Effector CD8-positive, alpha-beta T cell (primary cell): ENCODE measurements around the gene STPG1.

Source experiments
- DNase-seq: peaks from one replicate; lab custom pipeline; 2025; lab: John Stamatoyannopoulos, UW

Gene STPG1

DNA sequence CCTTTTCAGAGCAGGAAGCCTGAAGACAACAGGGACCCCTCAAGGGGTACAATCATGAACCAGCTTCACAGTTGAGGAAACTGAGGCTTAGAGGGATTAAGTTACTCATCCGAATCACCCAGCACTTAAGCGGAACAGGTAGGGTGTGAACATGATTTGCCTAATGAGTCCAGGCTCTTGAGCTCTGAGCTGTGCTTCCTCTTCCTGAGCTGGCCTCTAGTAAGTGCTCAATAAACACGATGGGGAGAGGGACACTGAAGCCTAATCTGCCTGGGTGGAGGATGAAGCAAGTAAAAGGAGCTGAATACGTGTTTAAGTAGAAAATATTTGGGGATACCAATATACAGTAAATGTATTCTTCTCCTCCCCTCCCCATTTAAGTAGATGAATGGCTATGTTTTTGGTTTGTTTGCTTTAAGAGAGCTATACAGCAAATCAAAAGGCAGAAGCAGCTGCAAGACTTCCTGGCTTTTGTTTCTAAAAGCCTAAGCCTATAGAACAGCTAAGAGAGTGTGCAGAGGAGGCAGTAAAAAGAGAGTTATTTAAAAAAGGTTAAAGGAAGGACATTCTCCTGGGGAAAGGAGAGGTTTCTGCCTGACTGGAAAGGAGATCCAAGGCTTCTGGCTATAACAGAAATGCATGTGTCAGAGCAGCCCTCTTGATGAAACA is 20.5 kb downstream of the STPG1 start:
- no peak for DNase-seq

DNA sequence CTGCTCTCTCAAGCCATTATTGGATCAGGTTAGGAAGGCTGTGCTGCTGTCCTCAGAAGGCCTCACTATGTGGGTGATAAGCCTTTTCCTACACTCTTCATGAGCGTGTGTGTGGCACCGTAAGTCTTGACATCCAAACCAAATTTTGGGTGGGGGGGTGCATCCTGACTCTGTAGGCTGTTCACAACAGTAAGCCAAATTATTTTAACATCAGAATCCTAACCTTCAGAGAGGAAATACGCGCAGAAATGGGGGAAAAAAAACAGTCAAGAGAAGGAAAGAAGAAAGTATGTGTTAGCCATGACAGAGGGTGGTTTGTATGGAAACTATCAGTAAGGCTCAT is 21.0 kb downstream of the STPG1 start:
- no peak for DNase-seq

DNA sequence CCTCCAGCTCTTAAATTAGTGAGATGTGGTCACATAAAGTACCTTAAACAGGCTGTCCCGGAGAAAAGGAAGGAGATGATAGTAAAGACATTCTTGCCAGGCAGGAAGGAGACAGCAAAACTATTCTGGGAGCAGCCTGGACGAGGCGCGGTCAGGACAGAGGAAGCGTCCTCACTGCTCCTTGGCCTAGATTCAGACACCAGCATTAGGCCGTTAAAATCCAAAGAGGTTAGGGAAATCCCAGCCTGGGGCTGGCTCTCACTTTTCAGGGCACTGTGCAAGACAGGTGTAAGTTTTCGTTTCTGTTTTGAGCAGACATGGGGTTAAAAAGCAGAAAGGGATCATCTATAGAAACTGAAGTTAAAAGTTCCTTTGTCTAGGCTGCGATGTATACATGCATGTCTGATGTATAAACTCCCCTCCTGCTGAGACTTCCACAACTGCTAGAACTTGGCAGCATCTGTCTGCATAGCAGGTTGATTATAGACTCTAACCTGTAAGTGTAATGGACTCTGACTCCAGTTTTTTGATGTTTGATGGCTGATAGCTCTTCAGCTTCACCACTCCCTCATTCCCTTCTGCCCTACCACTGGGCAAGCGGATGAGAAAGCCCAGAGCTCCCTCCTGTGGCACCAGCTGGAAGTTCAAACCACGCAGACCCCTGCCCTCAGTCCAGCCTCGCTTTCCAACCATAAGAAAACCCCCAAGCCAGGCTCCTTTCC is 21.5 kb downstream of the STPG1 start:
- DNase-seq = peak; percentile 13

DNA sequence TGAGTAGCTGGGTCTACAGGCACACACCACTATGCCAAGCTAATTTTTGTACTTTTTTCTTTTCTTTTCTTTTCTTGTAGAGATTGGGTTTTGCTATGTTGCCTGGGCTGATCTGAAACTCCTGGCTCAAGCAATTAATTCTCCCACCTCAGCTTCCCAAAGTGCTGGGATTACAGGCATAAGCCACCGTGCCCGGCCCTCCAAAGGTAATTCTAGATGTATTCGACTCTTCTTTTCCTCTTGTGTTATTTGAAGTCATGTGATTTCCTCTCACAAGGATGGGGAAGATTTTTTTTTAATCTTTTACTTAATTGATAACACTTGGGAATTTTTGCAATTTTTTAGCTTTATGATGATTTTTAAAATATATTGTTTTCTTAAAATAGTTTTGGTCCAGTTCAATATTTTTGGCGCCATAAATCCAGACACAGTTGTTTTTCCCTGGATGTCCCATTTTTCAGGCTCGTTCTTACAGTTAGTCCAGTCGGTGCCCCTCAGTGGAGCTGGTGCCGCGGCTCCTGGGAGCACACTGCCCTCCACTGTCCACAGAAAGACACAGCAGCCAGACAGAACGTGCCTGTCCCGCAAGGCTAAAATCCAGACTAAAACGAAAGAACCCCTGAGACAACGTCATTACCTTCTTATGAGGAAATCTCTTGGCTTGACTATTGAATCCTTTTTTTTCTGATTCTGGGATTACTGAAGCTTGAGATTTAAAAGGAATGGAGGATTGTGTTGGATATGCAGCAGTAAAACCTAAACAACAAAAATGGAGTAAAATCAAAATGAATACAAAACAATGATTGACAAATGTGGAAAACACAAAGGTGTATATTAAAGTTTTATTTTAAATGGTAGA is 22.4 kb downstream of the STPG1 start:
- DNase-seq = peak; percentile 46

DNA sequence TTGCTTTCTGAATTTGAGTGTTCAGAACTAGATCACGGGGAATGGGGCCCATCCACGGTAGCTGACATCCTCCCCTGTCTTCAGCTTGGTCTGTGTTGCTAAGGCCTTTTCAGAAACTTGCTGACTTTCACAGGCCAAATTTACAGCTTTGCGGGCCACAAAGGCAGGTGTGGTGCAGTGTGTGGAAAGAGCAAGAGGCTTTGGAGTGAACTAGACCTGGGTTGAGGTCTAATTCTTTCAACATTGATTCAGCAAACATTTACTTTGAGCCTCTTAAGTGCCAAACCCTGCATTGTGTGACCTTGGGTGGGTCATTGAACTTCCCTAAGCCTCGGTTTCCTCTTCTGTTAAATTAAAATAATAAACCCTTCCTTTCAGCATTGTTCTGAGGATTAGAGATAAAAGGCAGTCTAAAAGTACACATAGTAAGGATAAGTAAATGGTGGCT is 24.3 kb downstream of the STPG1 start:
- DNase-seq = no peak

DNA sequence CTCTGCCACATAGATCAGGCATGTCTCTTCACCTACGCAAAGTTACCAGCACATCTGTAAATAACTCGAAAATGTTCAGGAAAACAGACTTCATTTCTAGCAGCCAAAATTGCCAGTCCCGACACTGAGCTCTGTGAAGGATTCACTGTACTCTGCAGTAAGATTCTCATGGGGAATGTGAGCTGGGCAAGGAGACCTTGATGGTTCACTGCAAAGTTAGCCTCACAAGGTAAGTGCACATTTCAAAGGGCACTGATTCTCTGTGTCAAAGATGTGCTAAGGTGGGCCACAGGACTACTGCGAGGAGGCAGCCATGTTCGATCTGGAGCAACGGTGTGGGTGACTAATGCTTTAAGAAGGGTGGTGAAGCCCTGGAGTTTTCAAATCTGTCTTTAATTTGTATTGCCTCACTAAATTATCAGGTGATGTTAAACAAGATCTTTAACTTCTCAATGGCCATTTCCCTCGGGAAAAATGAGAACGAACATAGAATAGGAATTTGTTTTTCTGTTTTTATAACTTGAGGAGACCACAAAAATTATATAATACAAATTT is 25.2 kb downstream of the STPG1 start:
- no peak for DNase-seq

DNA sequence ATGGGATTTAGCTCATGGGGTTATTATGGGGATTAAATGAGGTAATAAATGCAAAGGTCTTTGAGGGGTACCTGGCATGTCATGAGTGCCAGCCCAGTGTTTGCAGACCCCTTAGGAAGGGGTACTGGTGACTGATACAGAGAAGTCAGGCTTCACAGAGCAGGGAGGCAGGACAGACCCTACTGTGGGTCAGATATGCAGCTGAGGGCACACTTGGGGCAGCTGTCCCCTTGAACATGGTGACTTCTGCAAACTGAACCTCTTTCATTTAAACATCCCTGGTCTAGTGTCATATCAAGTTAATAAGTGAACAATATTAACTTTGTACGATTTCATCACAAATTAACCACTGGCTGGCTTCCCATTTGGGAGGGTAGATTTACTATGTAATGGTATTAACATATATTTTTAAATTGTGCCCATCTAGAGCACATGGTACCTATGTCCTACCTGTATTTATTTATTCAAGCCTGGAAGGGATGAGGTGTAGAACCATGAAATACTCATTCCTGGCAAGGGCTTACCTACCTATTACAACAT is 25.9 kb downstream of the STPG1 start:
- no peak for DNase-seq

DNA sequence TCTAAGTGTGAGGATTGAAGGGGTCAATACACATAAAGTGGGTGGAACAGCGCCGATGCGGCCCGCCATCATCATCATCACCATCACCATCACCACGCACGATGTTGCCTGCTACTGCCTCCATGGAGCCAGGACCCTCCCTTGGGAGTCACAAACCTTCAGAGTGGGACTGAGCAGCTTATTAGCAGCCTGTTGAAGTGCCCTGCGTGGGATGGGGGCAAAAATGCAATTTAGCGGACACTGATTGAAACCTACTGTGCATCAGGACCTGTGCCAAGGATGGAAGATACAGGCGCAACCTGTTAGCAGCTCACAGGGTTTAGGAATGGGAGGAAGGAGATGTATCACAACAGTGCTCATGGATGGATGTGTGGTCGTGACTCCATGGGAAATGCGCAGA is 26.7 kb downstream of the STPG1 start:
- DNase-seq = no peak

DNA sequence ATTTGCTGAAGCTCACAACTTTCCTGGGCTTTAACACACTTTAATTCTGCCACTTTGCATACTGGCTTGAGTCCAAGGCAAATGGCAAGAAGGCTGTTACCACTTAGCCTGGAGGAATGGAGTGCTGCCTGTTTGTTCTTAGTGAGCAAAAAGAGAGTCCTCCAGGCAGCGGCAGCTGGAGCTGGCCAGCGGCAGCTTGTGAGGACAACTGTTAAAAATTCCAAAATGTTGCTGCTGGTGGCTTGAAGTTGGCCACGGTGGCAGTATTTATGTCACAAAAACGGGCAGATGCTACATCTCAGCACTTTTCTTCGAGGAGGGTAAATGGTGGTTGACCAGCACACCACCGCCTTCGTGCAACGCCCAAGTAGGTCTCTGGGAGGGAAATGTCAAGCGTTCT is 27.3 kb downstream of the STPG1 start:
- DNase-seq = no peak

DNA sequence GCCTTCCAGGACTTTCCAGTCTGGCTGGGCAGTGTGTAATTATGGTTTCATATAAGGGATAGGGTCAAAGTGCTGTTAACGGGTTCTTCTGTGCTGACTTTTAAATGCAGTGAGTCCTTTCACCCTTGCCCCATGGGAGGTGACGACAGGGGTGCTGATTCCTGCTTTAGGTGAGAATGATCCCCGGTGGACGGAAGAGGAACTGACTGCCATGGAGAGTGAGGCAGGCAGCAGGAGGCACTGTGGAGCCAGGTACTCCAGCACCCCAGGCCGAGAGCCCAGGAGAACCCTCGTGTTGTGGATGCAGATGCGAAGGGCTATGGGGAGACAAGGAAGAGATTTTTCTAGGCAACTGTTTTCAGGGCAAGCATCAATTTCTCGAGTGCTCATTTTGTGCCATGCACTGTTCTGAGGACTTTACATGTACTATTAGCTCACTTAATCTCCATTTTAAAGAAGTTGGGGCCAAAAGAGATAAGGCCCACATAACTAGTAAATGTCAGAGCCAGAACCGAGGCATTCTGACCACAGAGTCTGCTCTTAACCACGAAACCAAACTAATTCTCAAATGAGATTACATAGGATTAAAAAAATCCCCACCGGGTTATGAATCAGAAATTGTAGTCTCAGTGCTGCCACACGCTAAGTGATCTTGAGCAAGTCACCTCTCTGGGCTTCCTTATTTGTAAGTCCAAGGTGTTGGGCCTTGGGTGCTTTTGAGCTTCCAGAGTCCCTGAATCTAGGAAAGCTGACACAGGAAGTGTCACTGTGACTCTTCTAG is 28.2 kb downstream of the STPG1 start:
- DNase-seq = peak; percentile 3

DNA sequence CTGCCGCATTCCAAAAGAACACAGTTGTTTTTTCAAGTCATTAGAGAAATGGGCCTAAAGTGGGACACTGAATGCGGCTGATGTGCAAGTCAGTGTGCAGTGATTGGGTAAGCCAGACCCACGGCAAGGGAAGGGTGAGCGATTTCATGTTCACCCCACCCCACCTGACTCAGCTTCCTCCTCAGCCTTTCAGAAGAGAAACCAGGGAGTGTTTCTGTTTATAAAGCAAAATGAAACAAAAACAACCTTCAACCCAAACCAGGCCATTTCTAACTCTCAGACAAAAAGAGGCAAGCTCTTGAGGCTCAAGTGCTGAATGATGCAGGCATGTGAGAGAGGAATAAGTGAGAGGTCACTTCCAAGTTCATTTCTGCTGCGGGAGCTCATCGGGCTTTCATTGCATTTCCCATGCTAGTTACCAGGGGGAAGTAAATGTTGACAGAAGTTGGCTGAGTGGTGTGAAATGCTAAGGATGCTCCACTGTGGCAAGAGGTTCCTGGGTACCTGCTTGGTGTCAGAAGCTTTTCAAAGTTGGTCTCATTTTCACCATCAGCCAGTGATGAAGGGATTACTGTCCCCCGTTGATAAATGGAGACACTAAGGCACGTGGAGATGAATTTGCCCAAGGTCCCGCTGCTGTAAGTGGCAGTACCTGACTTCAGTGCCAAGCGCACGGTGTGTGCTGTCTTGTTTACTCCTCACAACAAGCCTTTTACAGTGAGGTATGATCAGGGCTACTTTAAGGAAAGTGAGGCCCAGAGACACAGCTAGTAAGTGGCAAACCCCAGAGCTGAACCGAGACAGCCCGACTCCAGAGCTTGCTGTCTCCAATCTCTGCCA is 29.1 kb downstream of the STPG1 start:
- DNase-seq = no peak

DNA sequence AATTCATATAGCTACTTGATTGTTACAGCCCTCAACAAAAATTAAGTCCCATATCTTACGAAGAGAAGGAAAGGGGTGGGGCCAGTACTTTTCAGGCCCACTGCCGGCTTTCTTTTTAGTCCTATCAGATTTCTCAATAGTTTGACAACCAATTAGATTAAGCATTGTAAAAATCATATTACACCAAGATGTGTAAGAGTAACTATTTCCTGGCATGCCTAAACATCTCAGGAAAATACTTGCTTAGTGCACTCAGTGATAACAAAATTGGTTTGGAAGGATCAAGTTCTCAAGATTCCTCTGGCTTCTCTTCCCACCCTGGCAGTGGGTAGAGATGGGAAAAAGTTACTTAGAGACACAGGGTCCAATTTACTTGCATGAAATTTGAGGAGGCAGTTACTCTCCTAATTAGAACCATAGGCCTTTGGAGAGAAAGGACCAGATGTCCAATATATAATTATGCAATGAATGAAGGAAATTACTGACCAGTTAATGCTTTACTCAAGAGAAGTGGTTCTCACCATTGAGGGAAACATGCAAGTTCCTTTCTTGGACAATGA is 30.1 kb downstream of the STPG1 start:
- DNase-seq = no peak

DNA sequence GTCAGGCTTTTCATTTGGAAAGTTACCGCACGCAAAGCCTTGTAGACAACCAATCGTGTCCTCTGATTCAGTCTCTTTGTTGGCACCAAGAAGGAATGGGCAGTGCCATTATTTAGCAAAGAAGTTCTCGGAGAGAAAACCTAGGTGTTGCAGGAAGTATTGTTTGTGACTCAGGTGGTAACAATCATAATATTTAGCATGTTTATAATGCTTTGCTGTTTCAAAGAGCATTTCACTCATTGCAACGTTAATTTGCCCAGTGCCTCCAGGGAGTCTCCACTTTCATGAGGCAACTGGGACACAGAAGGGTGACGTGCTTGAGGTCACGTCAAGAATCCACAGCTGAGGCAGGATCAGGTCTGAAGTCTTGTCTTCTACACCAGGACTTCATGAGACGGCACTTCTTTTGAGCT is 31.4 kb downstream of the STPG1 start:
- no peak for DNase-seq

DNA sequence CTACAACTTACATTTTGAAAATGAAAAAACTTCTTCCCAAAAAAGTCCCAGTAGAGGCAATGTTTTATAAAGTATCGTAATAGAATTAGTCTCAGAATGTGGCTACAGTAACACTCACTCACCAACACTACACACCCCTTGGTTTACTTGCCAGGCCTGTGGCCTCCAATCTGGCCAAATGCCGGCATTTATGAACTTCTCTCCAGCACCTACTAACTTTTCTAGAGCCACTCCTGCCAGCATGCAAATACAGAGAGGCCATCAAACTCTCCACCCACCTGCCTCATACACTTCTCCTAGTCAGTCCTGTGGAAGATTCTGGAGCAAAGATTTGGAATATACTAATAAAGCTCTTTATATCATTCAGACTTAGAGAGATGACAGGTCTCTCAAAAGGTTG is 32.3 kb downstream of the STPG1 start:
- no peak for DNase-seq

DNA sequence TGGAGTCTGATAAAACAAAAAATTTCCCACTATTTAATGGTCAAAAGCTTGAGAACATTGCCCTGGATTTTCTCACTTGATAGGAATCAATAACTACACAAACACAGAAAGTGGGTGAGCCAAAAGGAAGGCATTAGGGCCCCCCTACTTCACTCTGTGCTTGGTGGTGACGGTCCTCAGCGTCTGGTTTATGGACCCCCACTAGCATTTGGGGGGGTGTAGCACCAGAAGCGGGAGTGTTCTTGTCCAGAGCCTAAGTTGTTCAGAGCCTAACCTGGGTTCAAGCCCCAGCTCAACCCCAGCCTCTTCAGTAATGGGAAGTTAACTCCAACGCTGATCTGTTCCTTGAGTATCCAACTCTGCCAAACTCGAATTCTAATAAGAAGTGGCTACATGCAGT is 33.1 kb downstream of the STPG1 start:
- no peak for DNase-seq

DNA sequence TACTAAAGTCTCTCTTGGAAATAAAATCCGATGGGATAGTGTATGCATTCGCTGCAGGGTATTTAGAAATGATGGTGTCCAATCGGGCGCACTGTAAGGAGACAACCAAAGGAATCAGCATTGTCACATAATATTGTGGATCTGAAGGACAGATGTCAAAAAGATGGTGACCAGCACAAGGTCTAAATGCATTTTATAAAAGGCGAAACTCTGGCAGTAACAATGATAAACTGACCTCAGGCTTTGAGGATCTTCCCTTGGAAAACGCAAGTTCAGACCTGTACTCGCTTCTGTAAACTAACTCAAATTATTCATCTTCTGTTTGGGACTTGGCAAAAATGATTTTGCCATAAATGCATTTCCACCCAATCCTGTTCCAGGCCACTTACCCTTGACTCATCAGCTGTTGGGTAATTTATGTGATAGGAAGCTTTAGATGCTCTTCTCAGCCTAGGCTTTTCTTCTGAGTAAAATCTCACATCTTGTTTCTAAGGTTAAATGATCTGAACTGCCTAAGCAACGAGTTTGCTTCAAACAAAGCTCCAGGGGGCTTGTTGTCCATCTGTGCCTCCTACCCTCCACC is 33.8 kb downstream of the STPG1 start:
- no peak for DNase-seq

DNA sequence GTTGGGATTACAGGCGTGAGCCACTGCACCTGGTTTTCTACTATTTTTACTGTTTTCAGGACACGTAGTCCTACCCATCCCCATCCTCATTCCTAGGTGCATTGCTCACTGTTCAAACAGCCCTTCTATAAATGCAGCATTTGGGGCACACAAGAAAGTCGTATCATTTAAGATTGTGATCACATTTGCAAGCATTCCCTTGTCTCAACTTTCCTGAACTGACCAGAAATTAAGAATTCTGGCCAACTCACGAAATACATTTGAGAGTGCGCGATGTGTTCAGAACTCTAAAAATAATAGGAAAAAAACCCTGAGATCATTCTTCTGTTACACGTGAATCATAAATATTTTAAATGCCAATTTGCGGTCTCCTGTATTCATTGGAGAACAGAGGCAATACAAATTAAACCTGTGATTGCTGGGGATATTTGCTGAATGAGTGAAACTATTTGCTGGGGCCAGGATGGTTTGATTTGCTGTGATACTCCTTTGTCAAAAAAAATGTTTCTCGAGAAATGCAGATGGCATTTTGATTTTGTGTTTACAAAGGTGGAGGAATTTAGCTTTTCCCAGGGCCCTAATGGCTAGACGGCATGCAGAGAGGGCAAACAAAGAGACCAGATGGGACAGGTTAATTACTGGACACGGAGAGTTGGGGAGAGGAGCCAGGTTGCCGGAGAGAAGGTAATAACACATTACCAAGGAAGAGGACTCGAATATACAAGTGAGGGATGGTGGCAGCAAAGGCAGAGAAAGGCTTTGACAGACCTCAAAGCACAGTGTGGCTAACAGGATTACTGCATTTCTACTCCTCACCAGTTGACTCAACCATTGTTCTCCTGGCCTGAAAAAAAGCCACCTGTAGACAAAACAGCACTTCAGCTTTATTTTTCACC is 38.4 kb downstream of the STPG1 start:
- no peak for DNase-seq

DNA sequence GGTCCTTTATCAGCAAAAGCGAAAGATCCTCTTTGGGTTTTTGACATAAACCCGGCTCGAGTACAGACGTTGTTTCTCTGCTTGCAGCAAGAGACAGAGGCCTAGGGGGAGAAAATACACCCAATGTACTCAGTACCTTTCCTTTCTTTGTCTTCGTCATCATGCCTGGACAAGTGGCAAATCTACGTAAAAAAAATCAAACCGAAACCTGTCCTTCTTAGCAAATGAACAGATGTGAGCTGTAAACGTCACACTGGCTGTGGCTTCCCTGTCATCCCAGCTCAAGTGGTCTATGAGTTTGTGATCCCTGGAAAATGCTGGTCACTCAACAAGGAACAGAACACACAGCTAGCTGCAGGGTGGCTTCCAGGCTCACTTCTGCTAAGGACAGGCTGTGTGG is 39.9 kb downstream of the STPG1 start:
- no peak for DNase-seq

DNA sequence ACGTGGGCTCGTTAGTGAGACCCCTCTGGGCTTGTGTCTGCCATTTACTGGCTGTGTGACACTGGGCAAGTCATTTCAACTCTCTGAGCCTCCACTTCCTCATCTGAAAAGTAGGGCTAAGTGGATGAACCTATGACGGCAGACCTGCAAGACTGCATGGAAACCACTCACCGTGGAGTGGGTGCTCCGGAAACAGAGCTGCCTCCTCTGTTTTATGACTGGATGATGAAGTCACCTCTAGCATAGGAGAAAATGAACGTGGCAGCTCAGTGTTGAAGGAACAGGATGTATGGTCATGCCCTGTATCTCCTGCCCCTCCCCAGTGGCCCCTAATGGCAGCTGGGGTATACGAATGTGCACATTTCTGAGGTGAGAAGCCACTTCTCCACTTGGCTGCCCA is 40.5 kb downstream of the STPG1 start:
- DNase-seq = no peak
